ENCODE results near the gene TMEM106B.
A peak's percentile ranks its signal among the peaks of the same experiment; 100 is the strongest.
"Not testable (repeated sequence)": the region's sequence is repeated elsewhere in the genome, so short reads cannot be mapped to it uniquely, and the experiment has no call there.

TMEM106B gene

GRCh38 chr7:12211054-12211710 lies at the start of gene TMEM106B:
TSS of gene TMEM106B (plus strand) at chr7:12211294. CDS start at chr7:12214811, 3,517 bp downstream.
- peak; percentile 94 for DNase-seq

GRCh38 chr7:12162415-12163113 lies 48.5 kb upstream of the TMEM106B start:
- DNase-seq: no peak

GRCh38 chr7:12168065-12168464 lies 43.0 kb upstream of the TMEM106B start:
- DNase-seq: not testable (repeated sequence)

- not testable (repeated sequence) for DNase-seq
Observed at GRCh38 chr7:12169981-12170820, 40.9 kb upstream of the TMEM106B start.

GRCh38 chr7:12173671-12174070 lies 37.4 kb upstream of the TMEM106B start:
- no peak for DNase-seq

- no peak for DNase-seq
Observed at GRCh38 chr7:12174931-12175330, 36.2 kb upstream of the TMEM106B start.

GRCh38 chr7:12178317-12178716 lies 32.8 kb upstream of the TMEM106B start:
- no peak for DNase-seq

GRCh38 chr7:12194426-12194825 lies 16.7 kb upstream of the TMEM106B start:
- DNase-seq: no peak

GRCh38 chr7:12196386-12196785 lies 14.7 kb upstream of the TMEM106B start:
- no peak for DNase-seq

GRCh38 chr7:12199363-12199762 lies 11.7 kb upstream of the TMEM106B start:
- DNase-seq: no peak

GRCh38 chr7:12207046-12207445 lies 4.0 kb upstream of the TMEM106B start:
- no peak for DNase-seq

GRCh38 chr7:12209221-12209620 lies 1.9 kb upstream of the TMEM106B start:
- no peak for DNase-seq

- DNase-seq: peak; percentile 84
Observed at GRCh38 chr7:12210179-12211053, 678 bp upstream of the TMEM106B start.

GRCh38 chr7:12211711-12212485 lies 804 bp downstream of the TMEM106B start:
- peak; percentile 39 for DNase-seq

GRCh38 chr7:12217311-12217710 lies 6.2 kb downstream of the TMEM106B start:
- no peak for DNase-seq

GRCh38 chr7:12220389-12221046 lies 9.4 kb downstream of the TMEM106B start:
- no peak for DNase-seq

GRCh38 chr7:12221414-12221813 lies 10.3 kb downstream of the TMEM106B start:
- DNase-seq: no peak

GRCh38 chr7:12222889-12223579 lies 11.9 kb downstream of the TMEM106B start:
- DNase-seq: no peak

GRCh38 chr7:12225017-12225416 lies 13.9 kb downstream of the TMEM106B start:
- DNase-seq: not testable (repeated sequence)

GRCh38 chr7:12226756-12227155 lies 15.7 kb downstream of the TMEM106B start:
- DNase-seq: no peak

GRCh38 chr7:12228024-12228423 lies 16.9 kb downstream of the TMEM106B start:
- no peak for DNase-seq

Measured in NCI-H2227 treated with DMSO at 0.1 percent for 48 hours (cell line).